HS-5 (cell line): Measurements from ENCODE around the gene PAMR1.

Source experiments
- DNase-seq: peaks from one replicate; pipeline ENCODE4 v3.0.0-alpha.2; 2012; ENCODE audit warnings: low read depth

The PAMR1 gene

DNA sequence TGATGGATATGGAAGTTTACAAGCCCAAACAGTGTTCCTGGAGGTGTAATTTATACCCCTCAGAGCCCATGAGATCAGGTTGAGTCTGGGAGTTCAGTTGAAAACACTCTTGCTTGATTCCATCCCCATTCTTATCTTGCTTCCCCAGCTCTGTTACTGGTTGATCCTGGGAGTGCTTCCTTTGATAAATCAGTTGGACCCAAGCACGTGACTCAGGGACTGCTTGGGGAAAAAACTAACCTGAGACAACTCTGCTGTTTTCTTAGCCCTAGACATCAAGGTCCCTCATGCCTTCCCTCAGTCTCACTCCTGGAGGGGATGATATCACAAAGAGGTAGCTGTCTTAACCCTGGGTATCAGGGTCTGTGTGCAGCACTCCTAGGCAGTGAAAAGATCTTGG, 71.1 kb downstream of the PAMR1 start:
- DNase-seq = no peak

DNA sequence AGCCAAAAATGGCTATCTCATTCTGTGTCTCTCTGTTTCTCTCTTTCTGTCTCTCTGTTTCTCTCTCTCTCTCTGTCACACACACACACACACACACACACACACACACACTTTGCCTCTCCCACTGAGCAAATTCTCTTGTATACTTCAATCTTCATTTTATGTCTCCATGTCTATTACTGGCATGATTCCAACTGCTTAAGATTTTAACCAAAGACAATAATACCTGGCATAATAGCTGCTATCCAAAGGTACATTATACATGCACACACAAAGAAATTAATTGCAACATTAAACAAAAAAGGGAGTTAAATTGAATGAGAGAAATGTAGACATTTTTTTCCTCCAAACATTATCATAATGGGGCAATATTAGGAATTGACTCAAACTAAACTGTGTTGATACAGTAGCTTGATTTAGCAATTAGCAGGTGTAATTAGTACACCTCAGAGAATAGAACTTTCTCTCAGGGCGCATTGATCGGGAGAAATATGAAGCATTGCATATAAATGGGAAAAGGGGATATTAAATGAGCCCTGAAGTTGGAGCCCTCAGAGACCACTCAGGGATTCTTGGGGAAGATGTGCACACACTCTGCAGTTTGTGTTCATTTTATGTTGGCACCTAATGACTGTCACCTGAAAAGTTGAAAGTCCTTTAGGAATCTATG, 88.7 kb downstream of the PAMR1 start:
- DNase-seq = no peak

DNA sequence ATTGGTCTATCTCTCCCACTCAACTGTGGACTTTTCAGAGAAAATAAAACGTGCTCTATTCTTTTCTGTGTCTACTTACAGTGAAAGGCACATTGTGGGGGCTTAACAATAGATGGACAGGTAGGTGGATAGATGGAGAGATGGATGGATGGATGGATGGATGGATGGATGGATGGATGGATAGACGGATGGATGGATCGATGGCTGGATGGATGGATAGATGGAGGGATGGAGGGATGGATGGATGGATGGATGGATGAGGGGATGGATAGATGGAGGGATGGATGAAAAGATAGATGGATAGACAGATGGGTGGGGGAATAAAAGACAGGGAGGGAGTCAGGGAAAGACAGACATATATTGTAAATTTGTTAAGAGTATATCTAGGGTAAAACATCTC, 91.8 kb downstream of the PAMR1 start:
- no peak for DNase-seq

DNA sequence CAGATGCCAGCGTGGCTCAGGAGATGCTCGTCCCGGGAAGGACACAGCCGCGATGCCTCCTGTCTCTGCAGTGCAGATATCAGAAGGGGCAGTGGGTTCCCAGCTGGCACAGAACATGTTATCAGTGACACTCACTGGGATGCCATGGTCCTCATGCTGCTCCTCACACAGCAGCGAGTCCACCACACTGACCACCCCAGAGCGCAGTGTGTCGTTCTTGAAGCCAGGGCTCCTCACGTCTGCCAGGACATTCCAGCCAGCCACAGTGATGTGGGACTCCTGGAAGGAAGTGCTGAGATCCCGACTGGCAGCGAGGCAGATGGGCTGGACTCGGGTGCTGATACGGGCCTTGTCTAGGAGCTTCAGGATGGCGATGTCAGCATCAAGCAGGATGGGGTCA, 93.0 kb downstream of the PAMR1 start:
- no peak for DNase-seq

DNA sequence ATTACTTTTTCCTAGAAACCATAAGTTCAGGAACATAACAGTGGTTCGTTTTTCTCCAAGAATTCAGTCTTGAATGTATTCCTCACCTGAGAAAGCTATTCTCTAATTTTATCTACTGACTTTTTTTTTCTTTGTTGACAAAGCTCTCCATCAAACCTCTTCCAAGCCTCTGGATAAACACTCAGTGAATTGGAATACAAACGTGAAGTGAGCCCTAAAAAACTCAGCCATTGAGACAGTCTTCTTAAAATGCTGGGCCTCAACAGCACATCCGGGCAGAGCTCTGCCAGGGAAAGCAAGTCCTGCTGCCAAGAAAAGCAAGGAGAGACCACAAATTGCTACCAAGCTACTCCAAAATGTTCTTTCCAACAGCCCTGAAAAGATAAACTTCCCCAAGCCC, 98.3 kb downstream of the PAMR1 start:
- no peak for DNase-seq

DNA sequence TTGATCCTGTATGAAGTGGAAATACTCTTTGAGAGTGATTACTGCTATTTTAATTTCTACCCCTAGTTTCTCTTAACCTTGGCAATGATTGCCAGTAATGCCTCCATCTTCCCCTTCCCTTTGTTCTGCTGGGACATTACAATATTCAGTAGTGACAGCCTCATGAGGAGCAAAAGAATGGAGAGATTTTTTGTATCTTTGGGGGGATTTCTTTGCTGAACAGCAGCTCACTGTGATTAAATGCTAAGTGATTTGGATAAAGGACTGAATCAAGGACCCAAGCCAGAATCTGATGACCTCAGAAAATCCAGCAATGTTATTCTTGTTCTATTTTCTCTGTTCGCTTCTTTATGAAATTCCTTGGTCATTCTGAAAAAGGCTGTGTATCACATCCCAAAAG, 99.1 kb downstream of the PAMR1 start:
- DNase-seq = no peak

DNA sequence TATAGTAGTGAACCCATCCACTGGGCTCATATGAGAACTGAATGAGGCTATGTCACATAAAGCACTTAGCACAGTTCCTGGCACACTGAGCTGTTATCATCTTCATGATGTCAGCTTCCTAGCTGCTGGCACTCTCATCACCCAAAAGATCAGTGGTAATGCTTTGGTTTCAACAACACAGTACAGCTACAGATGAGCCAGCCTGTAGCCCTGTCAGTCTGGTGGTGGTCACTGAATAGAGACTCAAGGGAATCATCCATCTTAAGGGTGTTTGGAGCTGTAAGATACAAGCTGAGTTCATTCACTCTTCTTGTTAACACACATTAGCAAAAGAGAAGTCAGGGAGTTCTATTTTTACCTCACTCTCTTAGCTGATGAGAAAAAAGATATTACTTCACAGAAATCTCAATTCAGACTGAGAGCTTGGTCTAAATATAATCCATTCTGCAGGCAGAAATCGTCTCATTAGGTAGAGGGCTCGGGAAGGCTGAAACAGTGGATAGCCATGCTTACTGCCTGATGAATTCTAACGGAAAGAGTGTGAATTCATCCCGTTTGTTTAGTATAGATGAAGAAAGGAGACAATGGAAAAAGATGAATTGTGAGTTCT, 99.7 kb downstream of the PAMR1 start:
- DNase-seq = no peak

DNA sequence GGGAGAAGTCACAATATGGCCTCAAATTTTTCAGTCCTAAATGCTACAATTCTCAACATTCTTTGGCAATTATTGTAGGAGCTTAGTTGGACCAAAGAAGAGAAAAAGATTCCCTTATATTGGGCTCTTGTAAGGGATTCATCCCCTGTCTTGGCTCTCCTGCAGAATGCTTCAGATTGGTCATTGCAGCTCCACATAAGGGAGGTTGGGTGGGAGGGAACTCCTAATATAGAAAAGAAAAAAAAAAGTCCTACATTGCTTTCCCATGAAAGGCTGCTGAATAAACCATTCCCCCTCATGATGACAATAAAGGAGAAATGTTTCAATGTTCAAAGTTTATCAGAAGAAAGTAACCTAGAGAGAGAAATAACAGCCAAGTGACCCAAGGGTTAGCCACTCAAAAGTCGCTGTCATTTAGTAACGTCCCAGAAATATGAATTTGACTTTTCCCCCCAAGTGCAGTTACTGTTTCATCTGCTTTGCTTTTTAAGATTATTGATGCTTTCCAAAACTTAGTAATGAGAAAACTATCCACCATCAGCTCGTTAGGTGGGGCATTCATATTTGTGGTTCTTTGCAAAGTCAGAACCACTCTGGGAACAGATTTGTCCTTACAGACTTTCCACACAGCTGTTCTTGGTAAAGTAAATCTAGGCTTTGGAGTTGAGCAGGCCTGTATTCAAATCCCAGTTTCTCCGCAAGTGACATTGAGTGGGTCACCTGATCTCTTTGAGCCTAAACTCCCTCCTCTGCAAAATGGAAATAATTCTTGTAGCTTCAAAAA, 101.1 kb downstream of the PAMR1 start:
- no peak for DNase-seq

DNA sequence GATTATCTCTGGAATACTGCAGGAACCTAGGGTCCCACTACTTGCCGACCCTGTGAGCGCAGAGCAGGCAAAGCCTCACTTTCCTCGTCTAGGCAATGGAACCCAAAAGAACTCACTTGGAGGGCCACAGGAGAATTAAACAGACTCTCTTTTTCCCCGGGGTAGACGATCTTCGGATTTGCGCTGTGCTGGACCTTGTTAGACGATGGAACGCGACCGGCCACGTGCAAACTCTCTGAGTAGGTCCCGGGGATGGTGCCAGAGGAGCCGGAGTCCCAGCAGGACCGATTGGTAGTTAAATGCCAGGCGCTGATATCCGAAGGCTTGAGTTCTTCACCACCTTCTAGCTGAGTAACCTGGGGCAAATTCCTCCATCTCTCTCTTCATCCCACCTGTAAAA, 105.0 kb downstream of the PAMR1 start:
- no peak for DNase-seq

DNA sequence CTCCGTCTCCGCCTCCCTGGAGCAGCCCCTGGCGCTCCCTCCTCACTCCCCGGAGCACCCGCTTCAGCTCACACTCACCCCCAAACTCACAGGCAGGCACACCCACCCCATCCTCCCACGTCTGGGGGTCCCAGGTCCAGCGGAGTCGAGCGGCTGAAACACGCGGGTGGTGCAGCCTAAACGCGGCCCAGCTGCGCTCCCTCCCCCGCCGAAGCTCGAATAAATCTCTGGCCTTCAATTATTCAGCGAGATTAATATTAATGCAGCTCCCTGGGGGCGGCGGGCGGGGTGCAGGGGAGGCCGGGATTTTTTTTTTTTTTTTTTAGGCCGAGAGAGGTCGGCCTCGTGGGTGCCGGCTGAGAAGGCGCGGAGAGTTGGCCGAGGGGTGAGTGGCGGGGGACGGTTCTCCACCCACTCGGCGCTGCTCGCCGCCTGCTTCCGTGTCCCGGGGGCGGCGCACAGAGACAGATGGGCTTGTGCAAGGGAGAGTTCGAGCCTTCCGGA, 105.5 kb downstream of the PAMR1 start:
- no peak for DNase-seq

DNA sequence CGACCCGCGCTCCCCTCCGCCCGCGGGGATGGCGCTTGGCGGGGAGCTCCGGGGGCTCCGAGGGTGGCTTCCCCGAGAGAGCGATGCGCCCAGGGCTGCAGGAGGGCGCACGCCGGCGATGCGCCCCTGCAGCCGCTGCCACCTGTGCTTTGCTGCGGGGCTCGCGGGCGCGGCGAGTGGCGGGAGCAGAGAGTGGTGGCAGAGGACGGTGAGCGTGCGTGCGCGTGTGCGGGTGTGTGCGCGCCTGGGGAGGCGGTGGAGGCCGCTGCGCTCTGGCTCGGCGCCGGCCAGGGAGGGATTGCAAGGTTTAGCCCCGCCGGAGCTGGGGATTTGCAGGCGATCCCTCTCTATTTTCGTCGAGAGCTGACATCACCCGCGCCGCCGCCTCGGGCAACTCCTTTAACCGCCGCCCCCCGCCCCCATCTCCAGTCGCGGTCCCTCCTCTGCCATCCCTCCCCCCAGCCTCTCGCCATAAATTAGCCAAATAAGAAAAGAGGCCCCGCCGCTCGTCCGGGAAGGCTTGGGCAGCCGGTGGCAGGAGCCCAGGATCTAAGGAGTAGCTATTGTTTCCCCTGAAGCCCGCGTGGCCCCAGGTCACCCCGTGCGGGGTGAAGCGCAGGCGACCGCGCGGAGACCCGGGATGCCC, 106.1 kb downstream of the PAMR1 start, which contains the start of gene SLC1A2:
Gene SLC1A2 (minus strand): TSS at position 375 of the 646 bp plus-strand sequence. CDS start 592 bp downstream, outside the sequence.
- DNase-seq = no peak

DNA sequence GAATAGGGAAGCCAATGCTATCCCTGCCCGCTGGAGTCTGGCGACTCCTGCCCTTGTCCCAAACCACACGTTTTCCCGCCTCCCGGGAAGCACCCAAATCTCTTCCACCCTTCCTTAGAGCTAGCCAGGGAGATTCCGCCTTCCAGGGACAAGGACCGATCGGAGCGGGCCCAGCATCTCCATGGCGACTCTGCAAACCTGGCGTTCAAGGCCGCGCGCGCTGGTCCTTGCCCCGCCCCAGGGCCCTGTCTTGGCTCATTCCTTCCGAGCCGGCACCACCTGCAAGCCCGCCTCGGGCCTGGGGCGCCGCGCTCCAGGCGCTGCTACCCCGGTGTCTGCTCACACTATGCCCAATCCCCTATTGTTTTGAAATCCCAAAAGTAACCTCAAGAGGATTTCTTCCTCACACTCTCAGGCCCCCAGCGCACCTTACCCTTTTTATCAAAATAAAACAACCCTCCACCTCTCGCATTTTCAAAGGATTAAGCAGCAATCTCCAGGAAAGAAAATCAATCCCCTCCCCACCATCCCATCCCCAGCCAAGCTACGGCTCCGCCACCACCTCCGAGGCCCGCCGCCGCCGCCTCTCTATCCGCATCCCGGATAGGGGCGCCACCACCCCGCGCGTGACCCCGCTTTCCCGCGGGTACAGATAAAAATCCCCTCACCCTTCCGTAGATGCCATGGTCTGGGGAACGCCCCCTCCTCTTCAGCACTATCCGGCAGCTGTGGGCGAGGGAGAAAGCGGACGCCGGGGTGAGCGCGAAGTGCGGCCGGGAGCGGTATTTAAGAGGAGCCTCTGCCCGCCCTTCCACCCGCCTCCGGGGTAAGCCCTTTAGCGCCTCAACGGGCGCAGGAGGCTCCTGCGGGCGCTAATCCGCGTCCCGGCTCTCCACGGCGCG, 106.9 kb downstream of the PAMR1 start:
- no peak for DNase-seq

DNA sequence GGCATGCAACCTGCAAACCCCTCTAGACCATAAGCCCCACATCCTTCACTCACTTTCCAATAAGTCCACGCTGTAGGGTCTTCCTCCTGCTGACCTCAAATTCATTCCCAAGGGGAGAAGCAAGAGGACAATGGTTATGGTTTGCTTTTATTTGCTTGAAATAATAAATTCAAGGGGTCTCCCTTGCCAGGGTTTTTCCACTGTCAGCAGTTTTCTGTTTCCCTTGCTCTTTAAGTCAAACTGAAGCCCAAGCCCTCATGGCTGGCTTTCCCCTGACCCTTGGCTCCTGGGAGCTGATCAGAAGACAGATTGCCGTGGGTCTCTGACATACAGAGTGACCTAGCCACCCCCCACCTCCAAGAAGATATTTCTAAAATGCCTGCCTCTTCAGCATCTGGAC, 109.9 kb downstream of the PAMR1 start:
- no peak for DNase-seq

DNA sequence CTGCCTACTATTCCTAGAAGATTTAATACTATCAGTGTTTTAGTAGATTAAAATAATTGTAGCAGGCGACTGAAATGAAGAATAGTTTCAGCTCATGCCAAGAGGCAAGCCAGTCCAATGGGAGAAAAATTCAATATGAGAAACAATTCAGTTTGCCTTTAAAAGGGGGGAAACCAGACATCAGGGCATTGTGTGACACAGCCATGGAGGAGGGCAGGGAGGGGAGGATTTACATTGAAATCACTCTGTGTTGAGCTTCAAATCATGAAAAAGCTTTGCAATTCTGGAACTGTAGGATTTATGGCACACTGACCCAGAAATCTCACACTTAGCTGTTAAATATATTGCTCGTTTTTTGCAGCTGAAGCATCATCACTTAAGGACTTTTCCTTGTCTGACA, 110.6 kb downstream of the PAMR1 start:
- DNase-seq = no peak

DNA sequence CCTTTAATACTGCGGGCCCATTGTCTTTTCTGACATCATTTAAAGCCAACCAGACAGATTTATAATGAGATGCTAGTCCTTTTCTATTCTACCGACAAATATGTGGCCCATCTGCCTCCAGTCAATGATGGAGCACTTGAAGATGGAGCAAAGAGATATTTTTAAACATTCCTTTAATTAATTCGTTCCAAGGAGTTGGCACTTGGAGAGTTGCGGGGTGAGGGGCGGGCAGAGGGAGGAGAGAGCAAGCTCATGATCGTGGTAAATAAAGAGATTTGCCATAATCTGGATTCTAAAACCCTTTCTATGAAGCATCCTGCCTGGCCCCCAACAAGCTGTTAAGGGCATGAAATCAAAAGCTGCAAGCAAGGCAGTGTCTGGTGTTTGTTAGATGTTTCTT, 111.1 kb downstream of the PAMR1 start:
- DNase-seq = no peak

DNA sequence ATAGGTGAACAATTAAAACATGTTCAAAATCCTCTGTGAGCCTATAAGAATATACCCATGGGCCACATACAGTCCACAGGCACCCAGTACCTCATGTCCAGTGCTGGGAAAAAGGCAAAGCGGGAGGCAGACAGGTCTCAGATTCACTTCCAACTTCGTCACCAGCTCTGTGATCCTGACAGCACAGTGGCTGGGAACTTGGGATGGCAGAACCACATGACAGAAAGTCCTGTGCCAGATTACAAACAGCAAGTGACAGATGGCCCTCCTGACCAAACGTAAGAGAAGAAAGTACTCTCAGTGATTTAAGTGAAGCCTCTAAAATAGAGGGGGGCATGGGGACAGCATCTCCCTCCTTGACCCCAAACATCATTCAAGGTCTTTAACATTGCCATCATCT, 111.8 kb downstream of the PAMR1 start:
- no peak for DNase-seq

DNA sequence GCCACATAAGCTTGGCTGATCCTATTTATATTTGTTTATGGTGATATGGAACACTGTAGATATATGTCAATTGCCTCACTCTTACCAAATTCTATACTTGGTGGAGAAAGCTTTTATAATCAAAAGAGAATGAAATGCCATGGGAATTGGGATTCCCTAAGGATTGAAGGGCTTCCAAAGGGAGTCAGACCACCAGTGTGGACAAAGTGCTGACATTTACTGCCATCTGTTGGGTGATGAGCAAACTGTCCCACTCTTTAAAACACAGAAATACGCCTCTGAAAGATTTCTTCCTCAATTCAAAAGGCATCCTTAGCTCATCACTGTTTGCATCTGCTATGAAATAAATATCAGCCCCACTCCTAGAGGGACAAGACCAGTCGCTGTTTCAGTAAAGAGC, 113.1 kb downstream of the PAMR1 start:
- no peak for DNase-seq

DNA sequence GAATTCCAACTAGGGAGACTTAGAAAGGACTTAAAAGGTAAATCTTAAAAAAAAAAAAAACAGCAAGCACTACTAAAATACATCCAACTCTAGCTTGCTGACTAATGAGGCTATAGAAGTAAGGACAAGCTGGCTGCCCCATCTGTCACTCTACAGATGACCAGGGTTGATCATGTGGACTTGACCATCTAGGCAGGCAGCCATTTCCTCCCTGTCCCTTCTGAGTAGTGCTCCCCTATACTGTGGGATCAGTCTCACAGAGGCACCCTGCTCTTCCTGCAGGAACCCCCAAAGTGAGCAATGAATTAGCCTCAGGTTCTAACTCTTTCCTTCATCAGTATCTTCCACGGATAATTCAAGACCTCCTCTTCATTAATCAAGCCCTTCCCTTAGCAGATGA, 118.4 kb downstream of the PAMR1 start:
- DNase-seq = no peak

DNA sequence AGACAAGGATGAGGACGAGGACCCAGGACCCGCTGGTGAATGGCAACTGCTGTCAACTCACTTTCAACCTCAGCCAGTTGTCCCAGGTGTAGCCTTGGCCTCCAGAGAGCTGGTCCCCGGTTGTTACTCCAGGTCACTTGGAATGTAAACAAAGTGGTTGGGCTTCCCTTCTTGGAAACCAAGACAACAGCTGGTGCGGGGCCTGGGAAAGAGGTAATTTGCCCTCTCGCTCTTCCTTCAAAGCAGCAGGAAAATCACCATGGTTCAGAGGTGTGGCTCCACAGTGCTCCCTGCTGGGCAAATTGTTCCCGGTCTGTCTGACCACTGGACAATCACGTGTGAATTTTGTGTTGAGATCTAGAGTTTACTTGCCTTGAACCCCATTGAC, 121.0 kb downstream of the PAMR1 start:
- DNase-seq = no peak

DNA sequence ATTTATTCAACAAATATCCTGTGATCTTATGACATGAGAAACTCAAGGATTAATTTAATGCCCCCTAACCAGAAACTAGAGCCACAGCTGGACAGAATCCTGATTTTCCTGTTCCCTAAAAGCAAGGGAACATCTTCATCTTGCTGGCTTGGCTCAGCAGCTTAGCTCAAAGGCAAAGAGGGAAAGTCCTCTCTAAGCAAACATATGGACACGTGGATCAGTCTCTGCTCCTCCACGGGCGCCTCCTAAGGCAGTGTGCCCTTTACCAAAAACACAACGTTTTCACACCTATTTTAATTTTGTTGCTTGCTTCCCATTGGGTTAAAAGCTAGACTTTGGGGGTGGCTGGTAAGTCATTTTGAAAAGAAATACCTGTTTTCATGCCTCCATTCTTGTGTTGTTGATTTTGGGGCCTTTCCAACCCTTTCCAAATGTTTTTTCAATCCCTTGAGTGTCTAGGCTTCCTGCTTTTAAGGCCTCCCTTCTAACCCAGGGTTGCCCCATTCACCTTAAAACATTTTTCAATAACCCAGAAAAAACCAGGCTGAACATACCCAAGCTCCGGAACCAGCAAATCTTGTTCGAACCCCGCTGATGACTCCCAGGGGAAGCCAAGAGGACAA, 121.5 kb downstream of the PAMR1 start:
- DNase-seq = no peak
